Tibial nerve (tissue), 4 donors: ENCODE data around the gene SIGMAR1. TPM values are rescaled to one million over a fixed set of nuclear protein-coding genes. Genes with fewer than 3 reads are reported as not detected.

ENCODE experiments used
- DNase-seq, 2 donors: peaks; one replicate each; pipeline ENCODE4 v3.0.0-alpha.2; 2019; ENCODE audit warnings: low spot score in 2 of 2
- H3K27ac ChIP-seq, 4 donors: fragments of 200-600 bp; sonication (generic) in 3 of 4; one replicate each; pipeline ENCODE4 v1.5.1; 2017 to 2019; ENCODE audit warnings: mild to moderate bottlenecking in 1 of 4
- H3K27me3 ChIP-seq, 2 donors: fragments of 200-600 bp; sonication (generic) in 1 of 2; one replicate each; pipeline versions ENCODE4 v1.5.1 to v1.6.0; 2017 to 2019
- H3K36me3 ChIP-seq, 3 donors: fragments of 200-600 bp; sonication (generic); one replicate each; pipeline ENCODE4 v1.5.1; 2018 to 2019
- H3K4me1 ChIP-seq, 4 donors: fragments of 200-600 bp; sonication (generic) in 3 of 4; one replicate each; pipeline ENCODE4 v1.5.1; 2017 to 2019
- H3K4me3 ChIP-seq, 4 donors: fragments of 200-600 bp; sonication (generic) in 3 of 4; one replicate each; pipeline ENCODE4 v1.5.1; 2017 to 2019; ENCODE audit warnings: mild to moderate bottlenecking in 1 of 4, moderate library complexity in 1 of 4
- H3K9me3 ChIP-seq, 4 donors: fragments of 200-600 bp; sonication (generic) in 3 of 4; one replicate each; pipeline ENCODE4 v1.5.1; 2017 to 2019
- CTCF ChIP-seq, 5 experiments: fragments of 200-600 bp in 3 of 5; fragments of 450-650 bp in 2 of 5; sonication (generic) in 3 of 5; IDR thresholded peaks; one replicate each; pipeline ENCODE4 v1.5.1; 2016 to 2019; ENCODE audit warnings: antibody characterized with exemption in 5 of 5, mild to moderate bottlenecking in 3 of 5, moderate library complexity in 2 of 5
- EP300 ChIP-seq, 2 donors: sonication (generic); formaldehyde crosslinking; IDR thresholded peaks; one replicate each; pipeline ENCODE4 v1.6.1; 2017; ENCODE audit warnings: antibody characterized with exemption in 2 of 2, mild to moderate bottlenecking in 1 of 2
- POLR2A ChIP-seq, 2 donors: fragments of 450-650 bp; IDR thresholded peaks; one replicate each; pipeline ENCODE4 v1.6.1; 2017; ENCODE audit warnings: antibody characterized with exemption in 2 of 2, mild to moderate bottlenecking in 2 of 2, moderate library complexity in 2 of 2
- WGBS, 2 donors: methylation state at CpG; one replicate each; pipeline ENCODE4 v1.1.5; 2018; 5-methylcytosine and 5-hydroxymethylcytosine counted together
- total RNA-seq, 4 donors: library from RNA; depleted of rRNA; stranded (reverse); fragments of >200 nt; gene quantifications; one replicate each; pipeline ENCODE4 v1.1.0, GENCODE V29; 2016

The SIGMAR1 gene
- total RNA-seq, 4 donors from 2014 or later, result 92.6 to 128 (median 107) TPM

- TF ChIP-seq EP300 (IDR thresholded peaks at IDR 0.05) (no peak), POLR2A (IDR thresholded peaks at IDR 0.05) (no peak), CTCF (IDR thresholded peaks at IDR 0.05) (no peak)
- Histone ChIP-seq H3K9me3 (no peaks in the 10 kb centered on the region), H3K27me3 (no peaks in the 10 kb centered on the region), H3K36me3 (peaks cover 0 to 10% (median 0%) of the 10 kb centered on the region in 3 donors), H3K4me1 (peaks cover 0 to 20% (median 11%) of the 10 kb centered on the region in 4 donors), H3K4me3 (no peak overlapping the region), H3K27ac (no peak overlapping the region)
- WGBS, 2 donors, result 53 to 56% methylated on average over 2 of the region's 2 CpGs
- no peak for DNase-seq
Observed at GRCh38 chr9:34607331-34607730, 30.3 kb downstream of the SIGMAR1 start.

GRCh38 chr9:34606905-34607304 lies 30.7 kb downstream of the SIGMAR1 start:
- TF ChIP-seq EP300 (IDR thresholded peaks at IDR 0.05) (no peak), CTCF (IDR thresholded peaks at IDR 0.05) (no peak), POLR2A (IDR thresholded peaks at IDR 0.05) (no peak)
- DNase-seq, result no peak
- H3K9me3 ChIP-seq, result no peaks in the 10 kb centered on the region
- H3K36me3 ChIP-seq, result peaks cover 0 to 10% (median 0%) of the 10 kb centered on the region in 3 donors
- no peaks in the 10 kb centered on the region for H3K27me3 ChIP-seq
- H3K27ac ChIP-seq, result no peak overlapping the region
- H3K4me1 ChIP-seq, result peaks cover 0 to 19% (median 10%) of the 10 kb centered on the region in 4 donors
- 82 to 85% methylated on average over 3 of the region's 3 CpGs for WGBS, 2 donors
- no peak overlapping the region for H3K4me3 ChIP-seq

- Histone ChIP-seq H3K27ac (no peak overlapping the region), H3K36me3 (peaks cover 0 to 10% (median 0%) of the 10 kb centered on the region in 3 donors), H3K4me3 (no peak overlapping the region), H3K27me3 (no peaks in the 10 kb centered on the region), H3K9me3 (no peaks in the 10 kb centered on the region), H3K4me1 (peaks cover 0 to 16% (median 8%) of the 10 kb centered on the region in 4 donors)
- DNase-seq, result no peak
- TF ChIP-seq EP300 (IDR thresholded peaks at IDR 0.05) (no peak), POLR2A (IDR thresholded peaks at IDR 0.05) (no peak)
Observed at GRCh38 chr9:34606190-34606589, 31.4 kb downstream of the SIGMAR1 start.

GRCh38 chr9:34603610-34604231 lies 33.9 kb downstream of the SIGMAR1 start:
- TF ChIP-seq EP300 (IDR thresholded peaks at IDR 0.05) (no peak), POLR2A (IDR thresholded peaks at IDR 0.05) (no peak), CTCF (IDR thresholded peaks at IDR 0.05) (peak; percentile 84 to 92 (median 87))
- H3K9me3 ChIP-seq, result no peaks in the 10 kb centered on the region
- no peak overlapping the region for H3K27ac ChIP-seq
- no peaks in the 10 kb centered on the region for H3K36me3 ChIP-seq
- 55 to 56% methylated on average over 4 of the region's 4 CpGs for WGBS, 2 donors
- peaks cover 0 to 4% (median 0%) of the 10 kb centered on the region in 4 donors for H3K4me1 ChIP-seq
- DNase-seq, result peak; percentile 78 to 95
- H3K4me3 ChIP-seq, result no peak overlapping the region
- H3K27me3 ChIP-seq, result no peaks in the 10 kb centered on the region

GRCh38 chr9:34601937-34602573 lies 35.5 kb downstream of the SIGMAR1 start:
- H3K27me3 ChIP-seq, result no peaks in the 10 kb centered on the region
- H3K36me3 ChIP-seq, result no peaks in the 10 kb centered on the region
- H3K27ac ChIP-seq, result no peak overlapping the region
- no peak for TF ChIP-seq EP300 (IDR thresholded peaks at IDR 0.05)
- no peak for TF ChIP-seq CTCF (IDR thresholded peaks at IDR 0.05)
- TF ChIP-seq POLR2A (IDR thresholded peaks at IDR 0.05), result no peak
- DNase-seq, result no peak
- WGBS, 2 donors, result 80 to 81% methylated on average over 6 of the region's 6 CpGs
- peaks cover 0 to 4% (median 0%) of the 10 kb centered on the region in 4 donors for H3K4me1 ChIP-seq
- no peaks in the 10 kb centered on the region for H3K9me3 ChIP-seq
- H3K4me3 ChIP-seq, result no peak overlapping the region
